A673 (cell line): ENCODE data around the gene CPXM1. TPM values are rescaled to one million over a fixed set of nuclear protein-coding genes. Genes with fewer than 3 reads are reported as not detected.

ENCODE experiments used
- BruUV-seq: library from RNA; stranded (reverse); fragments of 400-500 nt; replicated peaks from 2 replicates; lab custom pipeline; 2021; lab: Mats Ljungman, UMichigan
- CTCF ChIA-PET: fragments of 300-600 bp; sonication (Branson Sonifier 250); formaldehyde crosslinking; loops from one replicate; lab custom pipeline; 2022; ENCODE audit warnings: antibody characterized with exemption; lab: Charles Lee
- POLR2A ChIA-PET: fragments of 300-600 bp; sonication (Branson Sonifier 250); formaldehyde crosslinking; loops from one replicate; lab custom pipeline; 2022; ENCODE audit warnings: antibody characterized with exemption; ENCODE audit not compliant: low non-redundant PET; lab: Charles Lee
- DNase-seq: peaks from one replicate; pipeline ENCODE4 v3.0.0-alpha.2; 2015; ENCODE audit warnings: low spot score
- H3K27ac ChIP-seq: fragments of 200-600 bp; sonication (generic); 2 replicates; pipeline ENCODE4 v1.5.1; 2016; ENCODE audit warnings: mixed run types, low read depth, mild to moderate bottlenecking, mixed read lengths, antibody characterized with exemption, low read length; ENCODE audit not compliant: poor library complexity, severe bottlenecking
- H3K27me3 ChIP-seq: fragments of 200-600 bp; sonication (generic); replicated peaks from 2 replicates; pipeline ENCODE4 v1.6.1; 2017; ENCODE audit warnings: mixed run types, low read depth, mild to moderate bottlenecking, mixed read lengths, antibody characterized with exemption, low read length; ENCODE audit not compliant: insufficient read depth, poor library complexity
- H3K36me3 ChIP-seq: fragments of 200-600 bp; sonication (generic); 2 replicates; pipeline ENCODE4 v1.6.1; 2016; ENCODE audit warnings: mixed run types, mild to moderate bottlenecking, mixed read lengths, antibody characterized with exemption, low read length; ENCODE audit not compliant: insufficient read depth, poor library complexity, severe bottlenecking
- H3K4me1 ChIP-seq: fragments of 200-600 bp; sonication (generic); 2 replicates; pipeline ENCODE4 v1.6.1; 2017; ENCODE audit warnings: mixed run types, mild to moderate bottlenecking, mixed read lengths, antibody characterized with exemption, low read length; ENCODE audit not compliant: insufficient read depth, poor library complexity, severe bottlenecking
- H3K4me3 ChIP-seq: fragments of 200-600 bp; sonication (generic); 2 replicates; pipeline ENCODE4 v1.5.1; 2016; ENCODE audit warnings: low read depth, mixed run types, mild to moderate bottlenecking, mixed read lengths, low read length; ENCODE audit not compliant: poor library complexity, severe bottlenecking
- H3K9me3 ChIP-seq: fragments of 200-600 bp; sonication (generic); 2 replicates; pipeline ENCODE4 v1.6.1; 2016; ENCODE audit warnings: mixed run types, low read depth, mild to moderate bottlenecking, mixed read lengths, antibody characterized with exemption, low read length; ENCODE audit not compliant: poor library complexity, severe bottlenecking
- CTCF ChIP-seq: fragments of 300-800, 200-600 bp; sonication (generic); conservative IDR thresholded peaks from 2 replicates; pipeline ENCODE4 v1.5.1; 2017; ENCODE audit warnings: low read depth, mild to moderate bottlenecking, antibody characterized with exemption, low read length, moderate library complexity, mixed read lengths
- EZH2 ChIP-seq: fragments of 200-600 bp; sonication (generic); IDR thresholded peaks from 2 replicates; pipeline ENCODE4 v1.6.1; 2017; ENCODE audit warnings: borderline replicate concordance, low read depth, mild to moderate bottlenecking, mixed read lengths, antibody characterized with exemption, low read length; ENCODE audit not compliant: poor library complexity, severe bottlenecking
- intact Hi-C: fragments of 100-400 bp; cut with micrococcal nuclease; formaldehyde crosslinking; loops from one replicate; pipeline ENCODE4 v1.10.0; 2022; ENCODE audit not compliant: unreplicated experiment
- total RNA-seq: library from RNA; stranded (reverse); gene quantifications from 2 replicates; pipeline ENCODE4 v1.2.3, GENCODE V29; 2021

Gene CPXM1
- total RNA-seq, 1 experiment from 2014 or later = 3.8 TPM

GRCh38 chr20:2757001-2757400, 43.4 kb downstream of the CPXM1 start:
- Histone ChIP-seq H3K36me3 (no peaks in the 10 kb centered on the region), H3K27ac (no peak overlapping the region), H3K27me3 (peaks cover 10% of the 10 kb centered on the region), H3K4me3 (no peak overlapping the region), H3K4me1 (peaks cover 5% of the 10 kb centered on the region), H3K9me3 (no peaks in the 10 kb centered on the region)
- ChIA-PET CTCF (interaction anchor here (1.6 kb wide), 1 partner anchor 95 kb away, joined by 4 read pairs; no protein-coding TSS in a partner anchor), POLR2A (no interaction called here)
- intact Hi-C loops = loop anchor here (2.0 kb wide), 1 partner anchor 96 kb away; no protein-coding TSS in a partner anchor
- no peak for DNase-seq
- no peak for TF ChIP-seq EZH2
- TF ChIP-seq CTCF = no peak
- no TSS peak for BruUV-seq

GRCh38 chr20:2756056-2756611, 44.3 kb downstream of the CPXM1 start:
- ChIA-PET CTCF (interaction anchor here (0.5 to 1.6 kb wide), 3 partner anchors 48 to 96 kb away, joined by 3 to 6 read pairs (median 4); no protein-coding TSS in a partner anchor), POLR2A (no interaction called here)
- intact Hi-C loops = loop anchor here (2.0 kb wide), 1 partner anchor 97 kb away; no protein-coding TSS in a partner anchor
- no peaks in the 10 kb centered on the region for H3K36me3 ChIP-seq
- peaks cover 19% of the 10 kb centered on the region for H3K27me3 ChIP-seq
- H3K4me1 ChIP-seq = peaks cover 5% of the 10 kb centered on the region
- no peak overlapping the region for H3K27ac ChIP-seq
- BruUV-seq = no TSS peak
- H3K9me3 ChIP-seq = no peaks in the 10 kb centered on the region
- no peak overlapping the region for H3K4me3 ChIP-seq
- no peak for TF ChIP-seq EZH2
- peak; percentile 61 for TF ChIP-seq CTCF
- no peak for DNase-seq

DNA sequence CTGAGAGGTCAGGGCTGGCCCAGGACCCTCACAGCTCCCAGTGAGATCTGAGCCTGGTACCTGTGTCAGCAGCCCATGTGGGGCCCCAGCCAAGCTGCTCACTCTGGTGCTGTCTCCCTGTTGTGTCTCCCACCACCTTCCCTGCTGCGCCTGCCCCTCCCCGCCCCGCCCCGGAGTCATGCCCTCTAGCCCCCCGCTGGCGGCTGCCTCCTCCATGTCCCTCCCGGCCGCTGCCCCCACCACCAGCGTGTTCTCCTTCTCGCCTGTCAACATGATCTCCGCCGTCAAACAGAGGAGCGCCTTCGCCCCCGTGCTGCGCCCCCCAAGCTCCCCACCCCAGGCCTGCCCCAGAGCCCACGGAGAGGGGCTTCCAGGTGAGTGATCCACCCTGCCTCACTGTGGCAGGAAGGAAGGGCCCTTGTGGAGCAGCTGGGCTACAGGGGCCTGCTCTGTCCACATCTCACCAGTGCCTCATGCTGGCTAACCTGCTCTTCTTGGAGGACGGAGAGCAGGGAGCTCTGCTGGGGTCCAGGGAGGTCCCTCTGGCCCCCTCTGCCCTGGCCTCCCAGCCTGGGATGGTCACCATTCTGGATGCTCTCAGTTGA, 44.9 kb downstream of the CPXM1 start:
- DNase-seq = no peak
- Histone ChIP-seq H3K27ac (no peak overlapping the region), H3K36me3 (no peaks in the 10 kb centered on the region), H3K4me1 (peaks cover 5% of the 10 kb centered on the region), H3K4me3 (no peak overlapping the region), H3K9me3 (no peaks in the 10 kb centered on the region), H3K27me3 (peaks cover 25% of the 10 kb centered on the region)
- no peak for TF ChIP-seq CTCF
- no peak for TF ChIP-seq EZH2
- no TSS peak for BruUV-seq
- POLR2A ChIA-PET = no interaction called here
- intact Hi-C loops = loop anchor here (2.0 kb wide), 1 partner anchor 97 kb away; no protein-coding TSS in a partner anchor
- CTCF ChIA-PET = interaction anchor here (0.5 to 1.6 kb wide), 3 partner anchors 49 to 97 kb away, joined by 3 to 6 read pairs (median 4); no protein-coding TSS in a partner anchor
